Activated CD8-positive, alpha-beta memory T cell treated with anti-CD3 and anti-CD28 coated beads, Interleukin-2, amount 50 U/mL, for 48 hours (primary cell): Measurements from ENCODE around the gene AFF3.

ENCODE experiments used
- DNase-seq: peaks from one replicate; pipeline ENCODE4 v3.0.0-alpha.2; 2020

The AFF3 gene

GRCh38 chr2:99811544-99811943 is 330.8 kb downstream of the AFF3 start:
- DNase-seq: no peak

GRCh38 chr2:99810225-99810624 is 332.2 kb downstream of the AFF3 start:
- no peak for DNase-seq

GRCh38 chr2:99809259-99809900 is 333.0 kb downstream of the AFF3 start:
- DNase-seq: no peak

GRCh38 chr2:99808361-99809200 is 333.8 kb downstream of the AFF3 start:
- no peak for DNase-seq

- DNase-seq: no peak
These were observed 335.6 kb downstream of the AFF3 start for GRCh38 chr2:99806758-99807157.

- DNase-seq: no peak
These were observed 336.4 kb downstream of the AFF3 start for GRCh38 chr2:99805930-99806476.

GRCh38 chr2:99803846-99804245 is 338.5 kb downstream of the AFF3 start:
- DNase-seq: no peak

GRCh38 chr2:99802734-99803133 is 339.7 kb downstream of the AFF3 start:
- DNase-seq: no peak

GRCh38 chr2:99801327-99801901 is 341.0 kb downstream of the AFF3 start:
- no peak for DNase-seq

GRCh38 chr2:99797475-99797874 is 344.9 kb downstream of the AFF3 start:
- DNase-seq: no peak

- DNase-seq: no peak
These were observed 348.0 kb downstream of the AFF3 start for GRCh38 chr2:99794414-99794813.

GRCh38 chr2:99793022-99793421 is 349.4 kb downstream of the AFF3 start:
- DNase-seq: no peak

- DNase-seq: no peak
These were observed 352.5 kb downstream of the AFF3 start for GRCh38 chr2:99789849-99790248.

- DNase-seq: no peak
These were observed 354.5 kb downstream of the AFF3 start for GRCh38 chr2:99787769-99788382.

- DNase-seq: no peak
These were observed 355.6 kb downstream of the AFF3 start for GRCh38 chr2:99786636-99787390.

- no peak for DNase-seq
These were observed 357.4 kb downstream of the AFF3 start for GRCh38 chr2:99784946-99785345.

GRCh38 chr2:99784282-99784681 is 358.1 kb downstream of the AFF3 start:
- DNase-seq: no peak

- no peak for DNase-seq
These were observed 362.1 kb downstream of the AFF3 start for GRCh38 chr2:99780276-99780675.

- DNase-seq: no peak
These were observed 363.1 kb downstream of the AFF3 start for GRCh38 chr2:99779276-99779675.

- no peak for DNase-seq
These were observed 364.6 kb downstream of the AFF3 start for GRCh38 chr2:99777656-99778290.

GRCh38 chr2:99776906-99777646 is 365.3 kb downstream of the AFF3 start:
- no peak for DNase-seq
